ENCODE results near the gene PIK3C2B.

The PIK3C2B gene

DNA sequence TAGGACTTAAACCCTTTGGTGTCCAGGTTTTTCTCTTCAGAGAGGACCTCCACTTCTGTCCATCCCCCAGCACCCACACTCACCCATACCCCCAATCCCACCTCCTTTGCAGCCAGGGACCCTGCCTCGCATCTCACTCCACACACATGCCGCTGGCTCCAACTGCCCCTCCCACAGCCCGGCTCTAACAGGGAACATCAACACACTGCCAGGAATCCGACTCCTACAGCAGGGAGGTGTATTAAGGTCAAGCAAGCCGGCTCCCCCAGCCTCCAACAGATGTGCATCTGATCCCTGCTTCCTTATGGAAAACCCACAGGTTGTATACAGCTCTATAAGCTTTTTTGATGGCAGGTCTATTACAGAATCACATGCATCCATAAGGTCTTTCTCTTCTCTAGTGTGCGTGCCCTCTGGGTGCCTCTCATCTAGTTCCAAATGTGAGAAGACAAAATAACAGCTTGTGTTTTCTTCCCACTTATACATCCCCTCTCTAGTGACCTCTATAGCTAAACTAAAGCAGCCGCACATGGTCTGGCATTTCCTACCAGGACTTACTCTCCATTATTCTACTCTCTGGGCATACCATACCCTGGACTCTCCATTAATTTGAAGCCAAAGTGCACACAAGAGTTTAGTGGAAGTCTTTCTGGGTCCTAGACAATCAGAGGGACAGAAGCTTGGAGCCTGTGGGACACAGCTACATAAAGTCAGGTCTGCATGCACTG is 16.3 kb downstream of the PIK3C2B start:
- DNase-seq (ENCODE audit: low read depth), result no peak
- TF ChIP-seq CTCF (IDR thresholded peaks at IDR 0.05; ENCODE audit: insufficient read depth, low read depth, low read length, missing control alignments), result no peak
- H3K4me3 ChIP-seq (ENCODE audit: low read depth, low read length), result no peak overlapping the region

DNA sequence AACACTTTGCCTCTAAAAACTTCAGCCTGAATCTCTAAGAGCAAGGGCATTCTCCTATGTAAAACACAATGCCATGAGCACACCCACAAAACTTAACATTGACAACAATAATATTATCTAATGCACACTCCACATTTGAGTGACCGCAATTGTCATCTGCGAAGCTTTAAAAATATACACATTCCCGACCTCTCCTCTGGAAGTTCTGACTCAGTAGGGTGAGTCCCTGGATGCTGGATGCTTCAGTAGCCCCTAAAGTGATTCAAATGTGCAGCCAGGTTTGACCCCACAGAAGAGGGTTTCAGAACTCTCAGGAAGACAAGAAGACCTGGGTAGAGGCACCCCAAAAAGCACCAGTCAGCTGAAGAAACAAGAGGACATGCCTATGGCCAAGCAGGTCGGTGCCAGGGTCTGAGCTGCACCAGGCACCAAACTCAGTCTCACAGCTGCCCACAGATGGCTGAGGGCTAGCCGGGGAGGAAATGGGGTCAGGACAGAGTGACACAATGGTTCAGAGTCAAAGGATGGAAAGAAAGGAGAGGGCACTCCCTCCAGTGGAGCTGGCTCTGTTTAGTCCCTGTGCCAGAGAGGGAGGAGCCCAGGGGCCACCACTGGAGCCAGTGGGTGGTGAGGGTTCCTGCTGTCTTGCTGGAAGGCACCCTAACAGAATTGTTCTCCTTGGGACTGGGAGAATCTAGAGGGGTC is 17.4 kb downstream of the PIK3C2B start:
- no peak for TF ChIP-seq CTCF (IDR thresholded peaks at IDR 0.05; ENCODE audit: insufficient read depth, low read depth, low read length, missing control alignments)

DNA sequence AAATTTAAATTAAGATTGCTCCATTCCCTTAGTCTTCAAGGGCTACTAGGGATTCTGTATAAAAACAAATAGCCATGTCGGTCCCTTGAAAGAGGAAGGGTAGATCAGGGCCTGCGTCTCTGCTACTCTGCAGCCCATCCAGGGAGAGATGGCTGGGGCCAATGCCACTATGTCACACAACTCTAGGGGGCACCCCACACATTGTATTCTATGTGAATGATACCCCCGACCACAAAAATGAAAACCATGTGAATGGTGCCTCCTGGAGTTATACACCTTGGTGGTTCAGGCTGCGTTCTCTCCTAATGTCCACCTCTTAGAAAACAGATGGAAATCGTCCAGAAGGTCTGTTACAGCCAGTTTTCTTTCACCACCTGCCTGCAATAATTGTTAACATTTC is 18.0 kb downstream of the PIK3C2B start:
- no peak overlapping the region for H3K4me3 ChIP-seq (ENCODE audit: low read depth, low read length)
- TF ChIP-seq CTCF (IDR thresholded peaks at IDR 0.05; ENCODE audit: insufficient read depth, low read depth, low read length, missing control alignments), result no peak
- DNase-seq (ENCODE audit: low read depth), result no peak

More for the DNA sequence above, 17.4 kb downstream of the PIK3C2B start:
- DNase-seq (ENCODE audit: low read depth), result no peak
- H3K4me3 ChIP-seq (ENCODE audit: low read depth, low read length), result no peak overlapping the region

- H3K4me3 ChIP-seq (ENCODE audit: low read depth, low read length), result no peak overlapping the region
- TF ChIP-seq CTCF (IDR thresholded peaks at IDR 0.05; ENCODE audit: insufficient read depth, low read depth, low read length, missing control alignments), result no peak
- no peak for DNase-seq (ENCODE audit: low read depth)
Observed at GRCh38 chr1:204475656-204476432, 18.8 kb downstream of the PIK3C2B start.

DNA sequence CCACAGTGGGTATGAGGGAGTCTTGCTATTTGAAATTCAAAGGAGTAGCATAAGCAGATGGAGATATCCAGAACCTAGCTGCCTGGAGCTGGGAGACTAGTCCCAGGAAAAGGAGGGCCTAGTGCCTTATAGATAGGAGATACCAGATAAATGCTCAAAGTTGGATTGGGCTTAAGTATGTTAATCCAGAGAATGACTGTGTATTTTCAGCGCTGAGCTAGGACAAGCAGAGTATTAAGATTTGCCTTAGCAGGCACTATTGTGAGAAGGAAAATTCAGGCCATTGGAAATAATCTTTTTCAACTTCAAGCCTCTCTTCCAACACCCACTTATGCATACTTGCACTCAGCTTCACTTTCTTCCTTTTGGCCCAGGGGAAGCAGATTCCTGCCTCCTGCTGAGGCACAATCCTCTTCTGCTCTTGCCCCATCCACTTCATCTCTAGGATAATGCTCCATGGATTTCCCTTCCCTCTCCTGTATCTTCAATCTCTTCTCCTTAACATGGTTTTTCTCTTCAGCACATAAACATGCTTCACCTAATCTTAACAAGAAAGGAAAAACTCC is 21.1 kb downstream of the PIK3C2B start:
- DNase-seq (ENCODE audit: low read depth), result no peak
- TF ChIP-seq CTCF (IDR thresholded peaks at IDR 0.05; ENCODE audit: insufficient read depth, low read depth, low read length, missing control alignments), result no peak
- no peak overlapping the region for H3K4me3 ChIP-seq (ENCODE audit: low read depth, low read length)

DNA sequence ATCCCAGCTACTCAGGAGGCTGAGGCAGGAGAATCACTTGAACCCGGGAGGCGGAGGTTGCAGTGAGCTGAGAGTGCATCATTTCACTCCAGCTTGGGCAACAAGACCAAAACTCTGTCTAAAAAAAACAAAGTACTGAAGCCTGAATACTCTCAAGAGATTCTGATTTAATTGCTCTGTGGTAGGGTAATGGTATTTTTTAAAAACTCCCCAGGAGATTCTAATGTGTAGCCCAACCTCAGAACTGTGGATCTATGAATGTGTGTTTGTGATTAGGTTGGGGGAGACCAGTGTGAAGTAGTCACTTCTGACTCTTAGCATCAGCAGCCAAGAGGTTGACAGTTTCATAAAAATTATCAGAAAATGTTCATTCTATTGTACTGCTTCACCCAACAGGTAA is 21.9 kb downstream of the PIK3C2B start:
- no peak for DNase-seq (ENCODE audit: low read depth)
- TF ChIP-seq CTCF (IDR thresholded peaks at IDR 0.05; ENCODE audit: insufficient read depth, low read depth, low read length, missing control alignments), result no peak
- H3K4me3 ChIP-seq (ENCODE audit: low read depth, low read length), result no peak overlapping the region

All from GM12865 (cell line).